ENCODE data around the gene CDCP2. TPM values are rescaled to one million over a fixed set of nuclear protein-coding genes. Genes with fewer than 3 reads are reported as not detected.

The CDCP2 gene
- total and polyA plus RNA-seq, 2 of the 8 experiments (the other 6 are each of a cell fraction or from before 2014, with no cell fraction given), result not detected

GRCh38 chr1:54109129-54110090 is 43.4 kb downstream of the CDCP2 start (continued):
- TF ChIP-seq TAF7 (optimal IDR thresholded peaks at IDR 0.05; ENCODE audit: borderline replicate concordance, low read depth, low read length), result no peak
- TF ChIP-seq, protein P1, sequence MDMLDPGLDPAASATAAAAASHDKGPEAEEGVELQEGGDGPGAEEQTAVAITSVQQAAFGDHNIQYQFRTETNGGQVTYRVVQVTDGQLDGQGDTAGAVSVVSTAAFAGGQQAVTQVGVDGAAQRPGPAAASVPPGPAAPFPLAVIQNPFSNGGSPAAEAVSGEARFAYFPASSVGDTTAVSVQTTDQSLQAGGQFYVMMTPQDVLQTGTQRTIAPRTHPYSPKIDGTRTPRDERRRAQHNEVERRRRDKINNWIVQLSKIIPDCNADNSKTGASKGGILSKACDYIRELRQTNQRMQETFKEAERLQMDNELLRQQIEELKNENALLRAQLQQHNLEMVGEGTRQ (IDR thresholded peaks at IDR 0.05; ENCODE audit: low read length), result no peak
- TF ChIP-seq HDAC2 (IDR thresholded peaks at IDR 0.05; ENCODE audit: borderline replicate concordance in 1 of 2, low read depth in 2 of 2, low read length in 2 of 2), result no peak
- TF ChIP-seq KDM4A (IDR thresholded peaks at IDR 0.05; ENCODE audit: low read depth, low read length, severe bottlenecking), result no peak
- no peak for TF ChIP-seq TEAD4 (IDR thresholded peaks at IDR 0.05; ENCODE audit: low read depth, low read length)
- TF ChIP-seq SP2 (IDR thresholded peaks at IDR 0.05; ENCODE audit: low read length), result no peak
- no peak for TF ChIP-seq JUND (IDR thresholded peaks at IDR 0.05; ENCODE audit: low read length)
- TF ChIP-seq KDM1A (IDR thresholded peaks at IDR 0.05; ENCODE audit: borderline replicate concordance, low read length), result no peak

Data from H1 (cell line).